ENCODE data around the gene DNAJC12. TPM values are rescaled to one million over a fixed set of nuclear protein-coding genes. Genes with fewer than 3 reads are reported as not detected.
"Not testable (repeated sequence)": the region's sequence is repeated elsewhere in the genome, so short reads cannot be mapped to it uniquely, and the experiment has no call there.

Gene DNAJC12
- total RNA-seq, 3 donors from 2014 or later: 0.96 to 49.8 (median 19.0) TPM

- Histone ChIP-seq H3K9me3 (no peaks in the 10 kb centered on the region), H3K27me3 (no peaks in the 10 kb centered on the region), H3K4me3 (no peak overlapping the region), H3K4me1 (no peaks in the 10 kb centered on the region), H3K27ac (no peak overlapping the region), H3K36me3 (no peaks in the 10 kb centered on the region)
- intact Hi-C loops (cut with DNase I; ENCODE audit: low total_unique reads): no loop called here
- DNase-seq (ENCODE audit: low spot score in 2 of 2): no peak
- no peak for TF ChIP-seq CTCF (IDR thresholded peaks at IDR 0.05)
- no peak for TF ChIP-seq POLR2AphosphoS5 (IDR thresholded peaks at IDR 0.05)
- TF ChIP-seq POLR2A (IDR thresholded peaks at IDR 0.05): no peak
These were observed 40.1 kb upstream of the DNAJC12 start for GRCh38 chr10:67878133-67878532.

GRCh38 chr10:67877421-67877820, 39.4 kb upstream of the DNAJC12 start:
- H3K27ac ChIP-seq; intact Hi-C loops (cut with DNase I; ENCODE audit: low total_unique reads); H3K4me1 ChIP-seq; H3K36me3 ChIP-seq; H3K4me3 ChIP-seq; DNase-seq (ENCODE audit: low spot score in 2 of 2); H3K9me3 ChIP-seq; H3K27me3 ChIP-seq: not testable (repeated sequence)

GRCh38 chr10:67875340-67876238, 37.6 kb upstream of the DNAJC12 start:
- H3K4me1 ChIP-seq: no peaks in the 10 kb centered on the region
- TF ChIP-seq CTCF (IDR thresholded peaks at IDR 0.05): no peak
- TF ChIP-seq POLR2A (IDR thresholded peaks at IDR 0.05): no peak
- TF ChIP-seq POLR2AphosphoS5 (IDR thresholded peaks at IDR 0.05): no peak
- no peak overlapping the region for H3K27ac ChIP-seq

GRCh38 chr10:67869996-67870395, 32.0 kb upstream of the DNAJC12 start:
- no peak overlapping the region for H3K27ac ChIP-seq
- DNase-seq (ENCODE audit: low spot score in 2 of 2): no peak
- no peaks in the 10 kb centered on the region for H3K36me3 ChIP-seq
- TF ChIP-seq POLR2AphosphoS5 (IDR thresholded peaks at IDR 0.05): no peak
- TF ChIP-seq POLR2A (IDR thresholded peaks at IDR 0.05): no peak
- no peak for TF ChIP-seq CTCF (IDR thresholded peaks at IDR 0.05)
- H3K4me1 ChIP-seq: no peaks in the 10 kb centered on the region
- H3K9me3 ChIP-seq: no peaks in the 10 kb centered on the region
- intact Hi-C loops (cut with DNase I; ENCODE audit: low total_unique reads): no loop called here
- no peak overlapping the region for H3K4me3 ChIP-seq
- no peaks in the 10 kb centered on the region for H3K27me3 ChIP-seq

More at GRCh38 chr10:67875340-67876238, 37.6 kb upstream of the DNAJC12 start:
- intact Hi-C loops (cut with DNase I; ENCODE audit: low total_unique reads): no loop called here
- Histone ChIP-seq H3K36me3 (no peaks in the 10 kb centered on the region), H3K27me3 (no peaks in the 10 kb centered on the region), H3K4me3 (no peak overlapping the region), H3K9me3 (no peaks in the 10 kb centered on the region)
- no peak for DNase-seq (ENCODE audit: low spot score in 2 of 2)

- DNase-seq (ENCODE audit: low spot score in 2 of 2): no peak
- no peaks in the 10 kb centered on the region for H3K27me3 ChIP-seq
- H3K27ac ChIP-seq: no peak overlapping the region
- no peaks in the 10 kb centered on the region for H3K4me1 ChIP-seq
- no peak overlapping the region for H3K4me3 ChIP-seq
- no peaks in the 10 kb centered on the region for H3K36me3 ChIP-seq
- TF ChIP-seq POLR2AphosphoS5 (IDR thresholded peaks at IDR 0.05) (no peak), POLR2A (IDR thresholded peaks at IDR 0.05) (no peak), CTCF (IDR thresholded peaks at IDR 0.05) (no peak)
- intact Hi-C loops (cut with DNase I; ENCODE audit: low total_unique reads): no loop called here
- H3K9me3 ChIP-seq: no peaks in the 10 kb centered on the region
These were observed 30.1 kb upstream of the DNAJC12 start for GRCh38 chr10:67868132-67868531.
